Daoy (cell line): Measurements from ENCODE around the gene BCAS4. TPM values are rescaled to one million over a fixed set of nuclear protein-coding genes. Genes with fewer than 3 reads are reported as not detected.
"Not testable (repeated sequence)": the region's sequence is repeated elsewhere in the genome, so short reads cannot be mapped to it uniquely, and the experiment has no call there.

ENCODE experiments used
- DNase-seq: peaks from one replicate; pipeline ENCODE4 v3.0.0-alpha.2; 2015; ENCODE audit warnings: low read depth
- total RNA-seq: library from RNA; depleted of rRNA; stranded (reverse); fragments of >200 nt; shearing (Covaris generic); gene quantifications from 2 replicates; pipeline ENCODE4 v1.2.3, GENCODE V29; 2014

Gene BCAS4
- total RNA-seq, 1 experiment from 2014 or later = 10.9 TPM

DNA sequence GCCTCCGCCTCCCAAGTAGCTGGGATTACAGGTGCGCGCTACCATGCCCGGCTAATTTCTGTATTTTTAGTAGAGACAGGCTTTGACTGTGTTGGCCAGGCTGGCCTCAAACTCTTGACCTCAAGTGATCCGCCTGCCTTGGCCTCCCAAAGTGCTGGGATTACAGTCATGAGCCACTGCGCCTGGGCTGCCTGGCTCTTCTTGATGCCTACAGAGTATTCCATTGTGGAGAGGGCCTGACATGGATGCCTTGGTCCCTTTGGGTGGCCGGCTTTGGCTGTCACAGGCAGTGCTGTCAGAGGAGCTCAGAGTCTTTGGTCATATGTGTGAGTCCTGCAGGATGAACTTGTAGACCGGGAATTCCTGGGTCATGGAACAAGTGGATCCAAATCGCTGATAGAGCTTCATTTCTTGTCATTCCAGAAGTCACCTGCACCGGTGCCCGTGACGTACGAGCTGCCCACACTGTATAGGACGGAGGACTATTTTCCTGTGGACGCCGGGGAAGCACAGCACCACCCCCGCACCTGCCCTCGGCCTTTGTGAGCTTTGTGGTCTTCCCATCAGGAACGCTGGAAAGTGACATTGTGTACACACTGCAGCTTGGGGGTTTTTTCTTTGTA is 81.3 kb downstream of the BCAS4 start:
- no peak for DNase-seq

DNA sequence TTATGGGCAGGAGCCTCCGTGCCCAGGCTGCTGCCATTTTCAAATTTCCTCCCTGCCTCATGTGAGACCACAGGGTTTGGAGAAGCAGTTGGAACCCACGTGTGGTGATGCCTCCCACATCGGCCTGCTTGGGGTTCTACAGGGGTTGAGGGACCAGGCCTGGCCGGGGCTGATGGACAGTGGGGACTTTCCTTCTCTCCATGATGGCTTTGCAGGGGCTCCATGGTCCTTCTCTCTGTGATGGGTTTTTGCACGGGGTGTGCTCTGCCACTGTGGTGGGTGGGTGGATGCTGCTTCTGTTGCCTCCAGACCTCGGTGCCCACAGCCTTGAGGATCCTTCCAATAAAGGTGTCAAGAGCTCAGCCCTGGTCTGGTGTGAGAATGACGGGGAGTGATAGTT is 82.0 kb downstream of the BCAS4 start:
- no peak for DNase-seq

DNA sequence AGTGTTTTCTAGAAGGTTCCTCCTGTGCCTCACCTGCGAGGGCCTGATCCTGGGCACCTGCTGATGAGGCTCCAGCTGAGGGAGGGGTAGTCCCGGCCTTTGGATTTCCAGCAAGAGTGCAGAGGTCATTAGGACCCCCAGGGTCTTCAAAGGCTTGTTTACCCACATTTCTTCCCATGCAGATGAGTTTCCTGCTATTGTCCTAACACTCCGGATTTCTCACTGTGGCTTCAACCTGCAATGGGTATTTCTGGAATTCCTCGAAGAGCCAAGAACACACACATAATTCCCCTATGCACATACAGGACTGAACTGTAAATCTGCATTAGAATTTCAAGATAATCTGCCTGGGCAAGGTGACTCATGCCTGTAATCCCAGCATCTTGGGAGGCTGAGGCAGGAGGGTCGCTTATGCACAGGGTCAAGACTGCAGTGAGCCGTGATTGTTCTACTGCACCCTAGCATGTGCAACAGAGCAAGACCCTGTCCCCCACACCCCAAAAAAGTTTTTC is 82.4 kb downstream of the BCAS4 start:
- no peak for DNase-seq

DNA sequence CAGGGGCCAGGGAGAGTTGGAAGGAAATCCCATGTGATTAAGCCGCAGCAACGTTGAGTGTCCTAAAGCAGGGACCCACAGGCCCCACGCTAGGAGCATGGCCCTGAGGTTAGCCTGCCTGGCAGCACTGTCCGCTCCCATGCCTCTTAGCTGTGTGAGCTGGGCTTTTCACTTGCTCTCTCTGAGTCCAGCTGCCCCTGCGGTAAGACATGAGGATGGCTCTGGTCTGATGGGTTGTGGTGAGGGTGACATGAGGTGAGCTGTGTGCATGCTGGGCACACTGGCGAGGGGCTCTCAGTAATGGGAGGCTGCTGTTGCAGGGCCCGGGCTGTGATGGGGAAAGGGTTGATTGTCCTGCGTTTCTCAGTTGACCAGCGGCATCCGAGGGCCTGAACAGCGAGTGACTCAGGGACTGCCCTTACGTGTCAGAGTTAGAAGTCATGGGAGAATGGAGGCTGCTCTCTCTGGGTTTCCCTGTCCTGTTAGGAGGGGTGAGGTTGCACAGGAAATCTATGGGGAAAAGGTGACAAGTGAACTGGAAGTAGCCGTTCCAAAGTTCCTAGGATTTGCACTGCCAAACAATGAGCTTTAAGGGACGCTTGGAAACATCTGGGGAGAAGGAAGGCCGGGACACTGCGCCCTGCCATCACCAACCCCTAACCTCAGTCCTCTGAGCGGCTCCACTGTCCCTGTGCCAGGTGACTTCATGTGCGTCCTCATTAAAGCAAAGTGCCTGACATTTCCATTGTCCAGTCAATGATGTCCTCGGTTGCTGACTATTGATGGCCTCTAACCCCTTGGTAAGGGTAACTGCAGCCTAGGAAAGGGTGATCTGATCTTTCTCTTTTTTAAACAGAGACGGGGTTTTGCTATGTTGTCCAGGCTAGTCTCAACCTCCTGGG is 85.0 kb downstream of the BCAS4 start:
- DNase-seq = no peak

DNA sequence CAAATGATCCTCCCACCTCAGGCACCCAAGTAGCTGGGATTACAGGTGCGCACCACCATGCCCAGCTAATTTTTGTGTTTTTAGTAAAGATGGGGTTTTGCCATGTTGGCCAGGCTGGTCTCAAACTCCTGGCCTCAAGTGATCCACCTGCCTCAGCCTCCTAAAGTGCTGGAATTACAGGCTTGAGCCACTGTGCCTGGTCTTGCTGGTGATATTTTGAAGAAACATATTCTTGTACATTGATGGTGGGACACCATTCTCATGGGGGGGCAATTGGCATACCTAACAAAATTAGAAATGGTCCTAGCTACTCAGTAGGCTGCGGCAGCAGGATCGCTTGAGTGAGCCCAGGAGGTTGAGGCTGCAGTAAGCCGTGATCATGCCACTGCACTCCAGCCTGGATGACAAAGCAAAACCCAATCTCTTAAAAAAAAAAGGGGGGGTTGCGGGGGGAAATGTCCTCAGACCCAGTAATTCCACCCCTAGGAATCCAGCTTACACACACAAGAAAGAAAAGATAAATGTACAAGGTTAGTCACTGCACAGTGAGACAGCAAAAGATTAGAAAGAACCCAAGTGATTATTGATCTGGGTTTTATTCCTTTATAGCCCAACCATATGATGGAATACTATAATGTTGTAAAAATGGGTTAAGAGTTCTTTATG is 87.0 kb downstream of the BCAS4 start:
- DNase-seq = not testable (repeated sequence)

DNA sequence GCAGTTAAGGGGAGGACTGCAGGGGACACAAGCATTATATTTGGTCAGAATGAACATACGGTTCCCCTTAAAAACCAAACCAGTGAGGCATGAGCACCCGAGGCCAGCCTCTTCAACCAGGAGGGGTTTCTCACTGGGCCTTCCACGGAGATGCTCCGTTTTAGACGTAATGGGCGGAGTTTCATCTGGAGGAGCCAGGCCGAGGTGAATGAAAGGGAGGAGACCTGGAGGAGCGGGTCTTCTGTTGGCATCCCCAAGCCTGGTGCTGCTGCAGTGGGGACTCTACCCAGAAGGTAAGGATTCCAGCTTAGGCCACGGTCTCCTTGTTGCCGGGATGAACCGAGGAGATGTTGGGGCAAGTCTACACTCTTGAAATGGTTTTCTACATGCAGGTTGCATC is 89.0 kb downstream of the BCAS4 start:
- no peak for DNase-seq

DNA sequence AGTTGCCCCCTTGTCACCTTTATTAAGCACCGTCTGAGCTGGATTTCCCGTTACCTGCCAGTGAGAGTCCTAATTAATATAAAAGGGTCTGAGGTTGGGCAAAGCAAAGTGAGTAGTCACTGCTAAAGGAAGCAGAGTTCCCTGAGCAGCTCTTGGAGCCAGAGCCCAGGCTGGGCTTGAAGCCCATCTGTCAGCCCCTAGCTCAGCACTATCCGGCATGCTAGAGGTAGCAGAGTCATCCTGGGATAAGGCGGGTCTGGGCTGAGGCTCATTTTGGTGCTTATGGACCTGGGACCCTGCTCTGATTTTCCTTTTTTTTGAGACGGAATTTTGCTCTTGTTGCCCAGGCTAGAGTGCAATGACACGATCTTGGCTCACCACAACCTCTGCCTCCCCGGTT is 90.2 kb downstream of the BCAS4 start:
- no peak for DNase-seq

DNA sequence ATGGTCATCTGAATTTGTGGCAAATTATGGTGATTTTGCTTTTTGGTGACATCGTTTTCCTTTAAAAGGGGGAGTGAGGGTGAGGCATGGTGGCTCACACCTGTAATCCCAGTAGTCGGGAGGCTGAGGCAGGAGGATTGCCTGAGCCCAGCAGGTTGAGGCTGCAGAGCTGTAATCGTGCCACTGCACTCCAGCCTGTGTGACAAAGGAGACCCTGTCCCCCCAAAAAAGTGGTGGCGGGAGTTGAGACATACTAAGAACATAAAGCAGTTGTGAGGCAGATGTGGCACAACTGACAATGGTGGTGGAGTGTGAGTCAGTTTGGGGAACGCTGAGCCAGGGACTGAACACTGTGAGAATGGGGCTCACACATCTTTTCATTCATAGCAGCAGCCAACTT is 90.9 kb downstream of the BCAS4 start:
- DNase-seq = no peak

DNA sequence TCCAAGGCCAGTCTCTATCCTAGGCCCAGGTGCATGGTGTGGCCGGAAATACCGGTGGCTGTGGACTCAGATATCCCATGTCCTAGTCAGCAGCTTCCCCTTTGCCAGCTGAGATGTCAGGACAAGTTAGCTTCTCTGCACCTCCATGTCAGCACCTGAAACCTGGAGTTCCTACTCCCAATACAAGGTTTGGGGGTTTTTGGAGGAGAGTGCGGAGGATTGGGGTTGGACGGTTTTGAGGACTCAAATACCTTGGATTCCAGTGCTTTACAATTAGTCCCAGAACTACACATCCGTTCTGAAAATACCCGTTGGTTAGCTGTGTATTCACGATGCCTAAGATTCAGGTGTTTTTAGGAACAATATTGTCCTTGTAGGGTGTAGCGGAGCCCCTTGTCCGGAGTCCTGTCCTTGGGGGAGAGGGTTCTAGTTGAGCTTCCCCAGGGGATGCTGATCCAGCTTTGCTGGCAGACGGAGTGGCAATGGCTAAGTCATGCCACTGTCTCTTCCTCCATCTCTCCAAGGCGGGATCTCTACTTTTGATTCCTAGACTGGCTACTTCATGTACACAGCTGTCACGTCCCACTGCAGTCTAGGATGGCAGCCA is 91.4 kb downstream of the BCAS4 start:
- DNase-seq = no peak

DNA sequence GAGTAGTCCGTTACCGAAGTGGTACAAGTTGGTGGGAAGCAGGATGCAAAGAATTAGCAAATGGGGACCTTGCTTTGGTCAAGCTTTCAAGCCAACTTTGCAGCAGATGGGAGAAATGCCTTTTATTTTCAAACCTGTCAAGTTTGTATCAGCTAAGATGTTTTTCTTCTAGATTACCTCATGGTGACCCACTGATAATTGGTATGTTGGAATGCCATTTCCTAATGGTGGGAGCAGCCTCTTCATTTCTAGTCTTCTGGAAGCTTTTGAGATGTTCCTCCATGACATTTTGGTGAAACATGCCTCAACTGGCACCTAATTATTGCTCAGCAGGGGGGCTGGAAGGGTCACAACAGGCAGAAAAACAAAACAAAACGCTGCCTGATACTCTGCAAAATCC is 92.7 kb downstream of the BCAS4 start:
- DNase-seq = no peak

DNA sequence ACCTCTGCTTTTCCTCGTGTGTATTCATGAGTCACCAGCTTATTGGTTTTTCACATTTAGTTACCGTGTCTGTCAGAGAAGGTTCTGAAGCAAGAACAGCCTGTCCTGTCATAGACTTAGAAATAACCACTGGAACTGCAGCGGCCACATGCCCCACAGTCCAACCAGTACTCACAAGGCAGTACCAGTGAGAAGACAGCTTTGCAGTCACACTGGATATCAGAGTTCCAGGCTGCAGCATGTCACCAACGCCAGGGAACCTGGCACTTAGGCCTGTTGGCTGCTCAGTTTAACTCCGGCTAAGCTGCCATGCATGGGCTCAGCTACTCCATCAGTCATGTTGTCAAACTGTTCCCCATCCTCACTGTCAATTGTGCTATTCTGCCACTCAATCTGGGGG is 96.3 kb downstream of the BCAS4 start:
- DNase-seq = no peak

DNA sequence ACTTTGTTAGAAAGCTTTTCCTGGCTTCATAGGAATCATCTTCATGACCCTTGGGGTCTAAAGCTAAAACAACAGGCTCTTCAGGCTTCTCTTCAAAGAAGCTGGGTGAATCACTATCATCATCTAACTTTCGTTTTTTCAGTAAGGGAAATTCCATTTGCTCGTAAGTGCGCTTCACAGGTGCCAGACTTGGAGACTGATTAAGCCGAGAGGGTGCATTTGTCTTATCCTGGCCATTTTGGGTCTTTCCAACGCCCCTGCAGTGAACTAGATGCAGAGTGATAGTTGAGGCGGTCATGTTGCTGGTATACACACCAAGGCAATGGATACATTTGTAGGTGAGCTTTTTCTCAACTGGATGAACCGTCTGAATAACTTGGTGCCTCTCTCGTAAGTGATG is 97.5 kb downstream of the BCAS4 start:
- DNase-seq = no peak

DNA sequence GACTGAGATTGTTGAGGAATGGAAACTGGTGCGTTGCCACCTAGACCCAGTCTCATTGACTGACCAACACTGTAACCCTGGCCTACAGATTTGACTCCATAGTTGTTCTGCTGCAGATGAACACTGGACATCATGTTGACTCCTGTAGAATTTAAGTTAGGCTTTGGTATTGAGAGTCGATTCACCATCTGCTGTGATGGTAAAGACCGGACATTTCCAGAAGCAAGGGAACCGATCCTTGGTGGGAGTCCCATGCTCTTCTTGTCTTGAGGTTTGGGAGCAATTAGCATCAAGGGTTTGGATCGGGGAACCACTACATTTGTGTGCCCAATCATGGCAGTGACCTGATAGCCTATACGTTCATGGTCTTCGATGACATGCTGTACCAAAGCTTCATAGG is 98.8 kb downstream of the BCAS4 start:
- no peak for DNase-seq

DNA sequence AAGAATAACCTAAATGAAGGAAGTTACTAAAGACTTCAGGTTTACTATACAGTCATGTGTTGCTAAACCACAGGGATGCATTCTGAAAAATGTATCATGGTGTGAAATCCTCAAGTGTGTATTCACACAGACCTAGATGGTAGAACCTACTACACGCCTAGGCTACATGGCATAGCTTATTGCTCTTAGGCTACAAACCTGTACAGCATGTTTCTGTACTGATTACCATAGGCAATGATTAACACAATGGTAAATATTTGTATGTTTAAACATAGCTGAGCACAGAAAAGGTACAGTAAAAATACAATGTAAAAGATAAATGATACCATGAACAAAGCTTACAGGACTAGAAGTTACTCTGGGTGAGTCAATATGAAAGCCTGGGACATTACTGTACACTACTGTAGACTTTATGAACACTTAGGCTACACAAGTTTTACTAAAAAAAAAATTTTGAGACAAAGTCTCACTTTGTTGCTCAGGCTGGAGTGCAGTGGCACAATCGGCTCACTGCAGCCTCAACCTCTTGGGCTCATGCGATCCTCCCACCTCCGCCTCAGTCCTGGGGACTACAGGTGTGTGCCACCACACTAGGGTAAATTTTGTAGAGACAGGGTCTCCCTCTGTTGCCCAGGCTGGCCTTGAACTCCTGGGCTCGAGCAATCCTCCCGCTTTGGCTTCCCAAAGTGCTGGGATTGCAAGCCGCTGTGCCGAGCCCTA is 100.4 kb downstream of the BCAS4 start:
- DNase-seq = no peak

DNA sequence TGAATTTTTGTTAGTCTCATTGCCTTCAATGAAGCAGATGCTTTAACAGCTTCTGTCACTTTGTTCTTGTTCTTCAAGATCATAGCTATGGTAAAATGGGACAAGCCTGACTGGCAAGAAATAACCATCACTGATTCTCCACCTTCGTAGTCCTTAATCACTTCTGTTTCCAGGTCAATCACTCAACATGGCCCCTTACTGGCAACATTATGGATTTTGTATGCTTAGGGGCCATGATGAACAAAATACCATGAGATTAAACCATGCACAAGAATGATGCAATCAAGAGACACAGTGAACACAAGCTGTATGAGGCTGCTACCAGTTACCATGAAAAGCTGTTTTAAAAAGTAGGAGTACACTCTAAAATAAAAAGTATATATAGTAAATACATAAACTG is 103.6 kb downstream of the BCAS4 start:
- DNase-seq = no peak

DNA sequence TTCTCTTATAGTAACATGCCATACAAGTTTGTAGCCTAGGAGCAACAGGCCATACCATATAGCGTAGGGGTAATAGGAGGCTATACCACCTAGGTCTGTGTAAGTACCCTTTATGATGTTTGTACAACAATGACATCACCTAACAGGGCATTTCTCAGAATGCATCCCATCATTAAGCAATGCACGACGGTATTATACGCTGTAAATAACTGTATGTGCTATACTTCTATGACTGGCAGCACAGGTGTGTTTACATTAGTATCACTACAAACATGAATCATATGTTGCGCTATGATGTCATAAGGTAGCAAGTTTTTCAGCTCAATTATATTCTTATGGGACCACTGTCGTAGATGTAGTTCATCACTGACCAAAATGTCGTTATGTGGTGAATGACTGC is 105.4 kb downstream of the BCAS4 start:
- DNase-seq = no peak

DNA sequence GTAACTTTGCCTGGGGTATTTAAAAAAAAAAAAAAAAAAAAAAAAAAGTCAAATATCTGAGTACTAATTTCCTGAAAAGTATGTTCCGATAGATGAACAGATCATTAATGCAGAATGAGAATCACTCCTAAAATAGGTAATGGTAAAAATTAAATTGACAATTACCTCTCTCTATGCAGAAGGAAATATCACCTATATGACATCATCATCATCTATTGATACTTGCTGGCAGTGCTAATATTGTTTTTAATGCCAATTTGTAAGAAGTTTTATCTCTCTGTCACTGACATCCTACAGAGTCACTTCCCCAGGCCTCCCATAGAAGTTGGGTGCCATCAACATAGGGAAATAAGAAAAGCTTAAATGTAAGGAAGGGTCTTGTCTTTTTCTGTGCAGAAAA is 106.4 kb downstream of the BCAS4 start:
- no peak for DNase-seq

DNA sequence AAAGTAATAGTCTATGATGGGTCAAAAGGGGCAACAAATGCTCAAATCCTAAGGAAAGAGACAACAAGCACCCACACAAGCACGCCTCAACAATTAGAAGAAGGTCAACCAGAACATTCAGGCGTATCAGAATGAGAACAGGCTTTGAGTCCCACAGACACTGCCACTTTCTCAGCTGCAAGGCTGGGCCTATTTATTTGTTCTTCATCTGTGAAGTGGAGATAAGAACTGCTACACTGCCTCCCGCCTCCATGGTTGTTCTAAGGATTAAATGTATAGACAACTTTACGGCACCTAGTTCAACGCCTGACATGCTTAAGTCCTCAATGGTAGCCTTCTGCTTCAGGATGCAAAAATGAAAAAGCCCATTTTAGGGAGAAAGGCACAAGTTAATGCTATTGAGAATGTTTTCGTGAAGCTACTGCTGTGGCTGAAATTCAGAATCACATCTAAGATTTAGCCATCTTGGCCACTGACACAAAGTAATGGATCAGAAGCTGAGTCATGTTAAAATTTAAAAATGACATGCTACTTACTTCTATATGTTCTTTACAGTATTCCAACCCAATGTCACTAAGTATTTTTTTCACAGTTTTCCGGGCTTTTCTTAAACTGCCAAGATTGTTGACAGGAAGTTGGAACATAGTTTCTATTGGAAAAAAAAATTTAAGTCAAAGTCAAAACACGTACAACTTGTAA is 108.6 kb downstream of the BCAS4 start:
- no peak for DNase-seq

DNA sequence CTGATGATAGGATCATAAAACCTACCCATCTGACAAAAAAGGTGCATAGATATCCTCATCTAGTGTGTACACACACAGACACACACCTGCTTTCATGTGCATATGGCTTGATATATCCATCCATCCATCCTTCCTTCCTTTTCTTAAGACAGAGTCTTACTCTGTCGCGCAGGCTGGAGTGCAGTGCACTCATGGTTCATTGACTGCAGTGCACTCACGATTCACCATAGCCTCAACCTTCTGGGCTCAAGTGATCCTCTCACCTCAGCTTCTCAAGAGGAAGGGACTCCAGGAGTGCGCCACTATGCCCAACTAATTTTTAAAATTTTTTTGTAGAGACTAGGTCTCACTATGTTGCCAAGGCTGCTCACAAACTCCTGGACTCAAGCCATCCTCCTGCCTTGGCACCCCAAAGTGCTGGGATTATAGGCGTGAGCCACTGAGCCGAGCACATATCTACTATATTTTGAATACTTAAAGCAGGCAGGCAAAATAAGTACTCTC is 109.3 kb downstream of the BCAS4 start:
- no peak for DNase-seq

DNA sequence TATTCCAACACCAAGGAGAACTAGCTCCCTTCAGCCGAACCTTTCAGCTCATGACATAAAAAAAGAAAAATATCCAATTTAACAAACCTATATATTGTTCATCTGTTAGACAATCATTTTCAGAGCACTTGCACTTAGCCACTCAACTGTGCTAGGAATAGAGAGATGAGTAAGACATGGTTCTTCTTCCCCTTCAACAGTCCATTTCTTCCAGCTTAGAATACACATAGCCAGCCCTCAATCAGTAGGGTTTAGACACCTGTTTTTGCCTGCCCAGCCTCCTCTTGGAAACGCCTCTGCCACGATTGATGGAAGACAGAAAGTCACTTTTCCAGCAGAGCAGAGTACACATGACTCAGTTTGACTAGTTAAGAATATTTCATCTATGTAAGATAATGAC is 114.6 kb downstream of the BCAS4 start:
- DNase-seq = no peak

DNA sequence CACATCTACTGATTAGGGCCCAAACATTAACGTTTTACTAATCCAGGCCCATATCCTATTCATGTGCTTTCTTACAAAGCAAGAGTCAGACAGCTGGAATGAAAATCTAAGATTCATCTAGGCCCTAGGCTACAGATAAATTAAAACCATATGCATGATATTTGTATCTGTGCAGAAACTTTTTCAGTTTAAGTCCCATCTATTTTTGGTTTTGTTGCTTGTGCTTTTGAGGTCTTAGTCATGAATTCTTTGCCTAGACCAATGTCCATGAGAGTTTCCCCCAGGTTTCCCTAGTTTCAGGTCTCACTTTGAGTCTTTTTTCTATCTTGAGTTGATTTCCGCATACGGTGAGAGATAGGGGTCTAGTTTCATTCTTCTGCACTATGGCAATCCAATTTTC is 116.2 kb downstream of the BCAS4 start:
- DNase-seq = no peak
